ENCODE results near the gene ACSF3. TPM values are rescaled to one million over a fixed set of nuclear protein-coding genes. Genes with fewer than 3 reads are reported as not detected.

The ACSF3 gene
- total RNA-seq, 1 experiment from 2014 or later: 39.2 TPM

GRCh38 chr16:89122322-89122851 is 28.7 kb downstream of the ACSF3 start:
- Mint-ChIP-seq H3K4me3 (ENCODE audit: unreplicated experiment) (no peak overlapping the region), H3K4me1 (ENCODE audit: insufficient read depth, unreplicated experiment) (no peaks in the 10 kb centered on the region), H3K9me3 (ENCODE audit: unreplicated experiment) (no peaks in the 10 kb centered on the region), H3K27me3 (ENCODE audit: insufficient read depth, unreplicated experiment) (no peaks in the 10 kb centered on the region), H3K36me3 (ENCODE audit: insufficient read depth, unreplicated experiment) (peaks cover 20% of the 10 kb centered on the region), H3K27ac (ENCODE audit: low read depth, unreplicated experiment) (no peak overlapping the region)
- intact Hi-C loops (cut with micrococcal nuclease): no loop called here
- BruUV-seq (replicated peaks): no TSS peak
- ChIA-PET POLR2A (interaction anchor here (1.2 kb wide), 1 partner anchor 329 kb away, joined by 3 read pairs; no protein-coding TSS in a partner anchor), CTCF (no interaction called here)
- TF ChIP-seq, protein P1, sequence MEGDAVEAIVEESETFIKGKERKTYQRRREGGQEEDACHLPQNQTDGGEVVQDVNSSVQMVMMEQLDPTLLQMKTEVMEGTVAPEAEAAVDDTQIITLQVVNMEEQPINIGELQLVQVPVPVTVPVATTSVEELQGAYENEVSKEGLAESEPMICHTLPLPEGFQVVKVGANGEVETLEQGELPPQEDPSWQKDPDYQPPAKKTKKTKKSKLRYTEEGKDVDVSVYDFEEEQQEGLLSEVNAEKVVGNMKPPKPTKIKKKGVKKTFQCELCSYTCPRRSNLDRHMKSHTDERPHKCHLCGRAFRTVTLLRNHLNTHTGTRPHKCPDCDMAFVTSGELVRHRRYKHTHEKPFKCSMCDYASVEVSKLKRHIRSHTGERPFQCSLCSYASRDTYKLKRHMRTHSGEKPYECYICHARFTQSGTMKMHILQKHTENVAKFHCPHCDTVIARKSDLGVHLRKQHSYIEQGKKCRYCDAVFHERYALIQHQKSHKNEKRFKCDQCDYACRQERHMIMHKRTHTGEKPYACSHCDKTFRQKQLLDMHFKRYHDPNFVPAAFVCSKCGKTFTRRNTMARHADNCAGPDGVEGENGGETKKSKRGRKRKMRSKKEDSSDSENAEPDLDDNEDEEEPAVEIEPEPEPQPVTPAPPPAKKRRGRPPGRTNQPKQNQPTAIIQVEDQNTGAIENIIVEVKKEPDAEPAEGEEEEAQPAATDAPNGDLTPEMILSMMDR (IDR thresholded peaks at IDR 0.05; ENCODE audit: unreplicated experiment): no peak
- no peak for DNase-seq (ENCODE audit: unreplicated experiment)

DNA sequence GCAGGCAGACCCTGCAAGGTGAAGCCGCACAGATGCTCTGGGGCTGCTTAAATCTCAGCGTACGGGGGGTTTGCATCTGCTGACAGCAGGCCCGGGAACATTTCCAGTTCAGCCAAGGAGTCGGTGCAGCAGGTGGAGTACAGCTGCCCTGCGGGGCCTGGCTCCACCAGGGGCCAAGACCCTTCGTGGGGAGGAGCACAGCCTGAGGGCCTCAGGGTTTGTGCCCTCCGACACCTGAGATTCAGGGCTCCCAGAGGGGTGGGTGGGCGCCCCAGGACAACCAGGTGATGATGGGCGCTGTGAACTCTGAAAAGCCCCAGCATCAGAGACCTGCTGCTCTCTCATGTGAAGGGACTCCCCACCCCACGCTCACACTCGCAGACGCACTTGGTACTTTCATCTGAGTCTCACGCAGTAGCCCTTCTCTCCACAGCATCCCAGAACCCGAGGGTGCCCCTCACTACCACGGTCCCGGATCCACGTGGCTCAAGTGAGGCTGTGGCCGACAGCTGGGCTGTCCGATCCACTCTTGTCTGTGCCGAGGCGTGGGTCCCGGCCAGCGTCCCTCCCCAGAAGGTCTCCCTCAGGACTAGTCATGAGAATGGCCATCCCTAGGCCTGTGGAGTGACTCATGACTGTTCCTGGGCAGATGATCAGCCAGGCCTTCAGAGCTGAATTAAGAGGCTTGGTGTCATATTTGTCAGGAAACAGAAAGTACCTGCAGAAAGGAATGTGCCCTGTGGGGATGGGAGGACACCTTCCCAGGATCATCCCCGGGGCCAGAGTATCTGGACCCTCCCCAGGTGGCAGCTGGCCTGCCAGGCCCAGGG is 29.6 kb downstream of the ACSF3 start:
- no peaks in the 10 kb centered on the region for H3K4me1 Mint-ChIP-seq (ENCODE audit: insufficient read depth, unreplicated experiment)
- H3K9me3 Mint-ChIP-seq (ENCODE audit: unreplicated experiment): no peaks in the 10 kb centered on the region
- no peak overlapping the region for H3K4me3 Mint-ChIP-seq (ENCODE audit: unreplicated experiment)
- H3K27me3 Mint-ChIP-seq (ENCODE audit: insufficient read depth, unreplicated experiment): no peaks in the 10 kb centered on the region
- ChIA-PET CTCF (interaction anchor here (1.0 kb wide), 1 partner anchor 44 kb away, joined by 3 read pairs; no protein-coding TSS in a partner anchor), POLR2A (interaction anchor here (0.7 to 1.2 kb wide), 2 partner anchors 311 to 330 kb away, joined by 3 read pairs; no protein-coding TSS in a partner anchor)
- BruUV-seq (replicated peaks): no TSS peak
- H3K36me3 Mint-ChIP-seq (ENCODE audit: insufficient read depth, unreplicated experiment): peaks cover 13% of the 10 kb centered on the region
- TF ChIP-seq, protein P1 (IDR thresholded peaks at IDR 0.05; ENCODE audit: unreplicated experiment): no peak
- DNase-seq (ENCODE audit: unreplicated experiment): no peak
- intact Hi-C loops (cut with micrococcal nuclease): no loop called here
- no peak overlapping the region for H3K27ac Mint-ChIP-seq (ENCODE audit: low read depth, unreplicated experiment)

DNA sequence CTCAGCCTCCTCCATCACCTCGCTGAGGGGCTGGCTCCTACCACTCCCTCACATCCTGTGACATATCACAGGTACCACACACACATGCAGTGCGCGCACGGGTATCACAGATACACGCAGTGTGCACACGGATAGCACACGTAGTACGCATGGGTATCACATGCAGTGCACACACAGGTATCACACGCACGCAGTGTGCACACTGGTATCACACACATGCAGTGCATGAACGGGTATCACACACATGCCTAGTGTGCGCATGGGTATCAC is 30.1 kb downstream of the ACSF3 start:
- no peak for DNase-seq (ENCODE audit: unreplicated experiment)
- Mint-ChIP-seq H3K27ac (ENCODE audit: low read depth, unreplicated experiment) (no peak overlapping the region), H3K9me3 (ENCODE audit: unreplicated experiment) (peaks cover 3% of the 10 kb centered on the region), H3K4me1 (ENCODE audit: insufficient read depth, unreplicated experiment) (no peaks in the 10 kb centered on the region), H3K36me3 (ENCODE audit: insufficient read depth, unreplicated experiment) (peaks cover 14% of the 10 kb centered on the region), H3K27me3 (ENCODE audit: insufficient read depth, unreplicated experiment) (no peaks in the 10 kb centered on the region), H3K4me3 (ENCODE audit: unreplicated experiment) (no peak overlapping the region)
- POLR2A ChIA-PET: interaction anchor here (0.7 kb wide), 1 partner anchor 311 kb away, joined by 3 read pairs; no protein-coding TSS in a partner anchor
- intact Hi-C loops (cut with micrococcal nuclease): no loop called here
- TF ChIP-seq, protein P1 (IDR thresholded peaks at IDR 0.05; ENCODE audit: unreplicated experiment): no peak
- no TSS peak for BruUV-seq (replicated peaks)
- CTCF ChIA-PET: interaction anchor here (1.0 kb wide), 1 partner anchor 43 kb away, joined by 3 read pairs; no protein-coding TSS in a partner anchor

GRCh38 chr16:89129378-89129777 is 35.7 kb downstream of the ACSF3 start:
- H3K27ac Mint-ChIP-seq (ENCODE audit: low read depth, unreplicated experiment): no peak overlapping the region
- ChIA-PET POLR2A (no interaction called here), CTCF (no interaction called here)
- peaks cover 15% of the 10 kb centered on the region for H3K9me3 Mint-ChIP-seq (ENCODE audit: unreplicated experiment)
- BruUV-seq (replicated peaks): no TSS peak
- peaks cover 42% of the 10 kb centered on the region for H3K36me3 Mint-ChIP-seq (ENCODE audit: insufficient read depth, unreplicated experiment)
- TF ChIP-seq, protein P1 (IDR thresholded peaks at IDR 0.05; ENCODE audit: unreplicated experiment): no peak
- no peaks in the 10 kb centered on the region for H3K27me3 Mint-ChIP-seq (ENCODE audit: insufficient read depth, unreplicated experiment)
- no peak for DNase-seq (ENCODE audit: unreplicated experiment)
- H3K4me3 Mint-ChIP-seq (ENCODE audit: unreplicated experiment): no peak overlapping the region
- H3K4me1 Mint-ChIP-seq (ENCODE audit: insufficient read depth, unreplicated experiment): no peaks in the 10 kb centered on the region
- intact Hi-C loops (cut with micrococcal nuclease): no loop called here

Measured in MCF 10A (cell line).